Thyroid gland (tissue), 4 donors: ENCODE data around the gene RADIL.

Experiments
- POLR2A ChIP-seq, 2 donors: fragments of 450-650 bp; IDR thresholded peaks; one replicate each; pipeline ENCODE4 v1.6.1; 2017; ENCODE audit warnings: antibody characterized with exemption in 2 of 2, mild to moderate bottlenecking in 2 of 2, moderate library complexity in 1 of 2
- TF ChIP-seq, protein P1 (sequence below), 6 experiments: fragments of 200-600 bp in 3 of 6; fragments of 450-650 bp in 3 of 6; sonication (generic) in 3 of 6; IDR thresholded peaks; one replicate each; pipeline ENCODE4 v1.5.1; 2016 to 2019; ENCODE audit warnings: antibody characterized with exemption in 6 of 6, mild to moderate bottlenecking in 2 of 6, inconsistent platforms in 1 of 6, moderate library complexity in 1 of 6

DNA sequence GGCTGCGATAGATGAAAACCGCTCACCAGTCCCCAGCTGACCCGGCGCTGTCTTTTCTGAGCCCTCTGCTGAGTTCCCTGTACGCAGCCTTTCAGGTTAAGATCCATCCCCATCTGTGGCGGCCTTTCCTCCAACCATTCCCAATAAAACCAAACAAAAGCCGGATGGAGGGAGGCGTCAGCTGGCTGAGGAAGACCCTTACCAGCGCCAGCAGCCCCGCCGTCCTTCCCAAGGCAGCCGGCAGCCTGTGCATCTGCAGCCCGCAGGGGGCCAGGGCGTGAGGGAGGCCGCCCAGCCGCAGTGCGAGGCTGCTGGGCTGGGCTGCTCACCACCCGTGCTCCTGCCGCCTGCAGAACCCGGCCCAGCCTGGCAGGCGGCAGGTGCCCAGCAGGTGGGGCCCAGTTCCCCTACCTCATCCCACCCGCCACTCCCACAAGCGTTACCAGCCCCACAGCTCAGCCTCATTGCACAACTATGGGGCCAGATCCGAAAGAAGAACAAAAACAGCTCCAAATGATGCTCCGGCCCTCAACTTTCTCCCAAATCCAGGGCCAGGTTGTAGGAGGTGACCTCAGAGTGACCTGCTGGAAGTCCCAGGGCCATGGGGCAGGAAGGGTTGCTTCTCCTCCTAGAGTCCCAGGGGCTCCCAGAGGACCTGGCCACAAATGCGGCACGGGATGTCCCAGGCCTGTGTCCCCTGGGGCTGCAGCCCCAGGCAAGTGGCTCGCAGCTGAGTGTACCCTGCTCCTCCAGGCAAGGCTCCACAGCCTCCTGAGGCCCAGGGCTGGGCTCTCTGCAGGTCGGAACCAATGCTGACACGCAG lies 45.5 kb downstream of the RADIL start:
- TF ChIP-seq, protein P1, sequence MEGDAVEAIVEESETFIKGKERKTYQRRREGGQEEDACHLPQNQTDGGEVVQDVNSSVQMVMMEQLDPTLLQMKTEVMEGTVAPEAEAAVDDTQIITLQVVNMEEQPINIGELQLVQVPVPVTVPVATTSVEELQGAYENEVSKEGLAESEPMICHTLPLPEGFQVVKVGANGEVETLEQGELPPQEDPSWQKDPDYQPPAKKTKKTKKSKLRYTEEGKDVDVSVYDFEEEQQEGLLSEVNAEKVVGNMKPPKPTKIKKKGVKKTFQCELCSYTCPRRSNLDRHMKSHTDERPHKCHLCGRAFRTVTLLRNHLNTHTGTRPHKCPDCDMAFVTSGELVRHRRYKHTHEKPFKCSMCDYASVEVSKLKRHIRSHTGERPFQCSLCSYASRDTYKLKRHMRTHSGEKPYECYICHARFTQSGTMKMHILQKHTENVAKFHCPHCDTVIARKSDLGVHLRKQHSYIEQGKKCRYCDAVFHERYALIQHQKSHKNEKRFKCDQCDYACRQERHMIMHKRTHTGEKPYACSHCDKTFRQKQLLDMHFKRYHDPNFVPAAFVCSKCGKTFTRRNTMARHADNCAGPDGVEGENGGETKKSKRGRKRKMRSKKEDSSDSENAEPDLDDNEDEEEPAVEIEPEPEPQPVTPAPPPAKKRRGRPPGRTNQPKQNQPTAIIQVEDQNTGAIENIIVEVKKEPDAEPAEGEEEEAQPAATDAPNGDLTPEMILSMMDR (IDR thresholded peaks at IDR 0.05) = no peak
- no peak for TF ChIP-seq POLR2A (IDR thresholded peaks at IDR 0.05)
